GM10266 (cell line): ENCODE data around the gene ST14.
"Not testable (repeated sequence)": the region's sequence is repeated elsewhere in the genome, so short reads cannot be mapped to it uniquely, and the experiment has no call there.

Source experiments
- DNase-seq: peaks from one replicate; pipeline ENCODE4 v3.0.0; 2012; ENCODE audit errors: extremely low spot score
- TF ChIP-seq, protein P1 (sequence below): IDR thresholded peaks from 2 replicates; pipeline ENCODE4 v1.5.1; 2012; ENCODE audit warnings: mild to moderate bottlenecking, low read depth; ENCODE audit not compliant: control insufficient read depth, insufficient read depth; ENCODE audit errors: missing control alignments

The ST14 gene

DNA sequence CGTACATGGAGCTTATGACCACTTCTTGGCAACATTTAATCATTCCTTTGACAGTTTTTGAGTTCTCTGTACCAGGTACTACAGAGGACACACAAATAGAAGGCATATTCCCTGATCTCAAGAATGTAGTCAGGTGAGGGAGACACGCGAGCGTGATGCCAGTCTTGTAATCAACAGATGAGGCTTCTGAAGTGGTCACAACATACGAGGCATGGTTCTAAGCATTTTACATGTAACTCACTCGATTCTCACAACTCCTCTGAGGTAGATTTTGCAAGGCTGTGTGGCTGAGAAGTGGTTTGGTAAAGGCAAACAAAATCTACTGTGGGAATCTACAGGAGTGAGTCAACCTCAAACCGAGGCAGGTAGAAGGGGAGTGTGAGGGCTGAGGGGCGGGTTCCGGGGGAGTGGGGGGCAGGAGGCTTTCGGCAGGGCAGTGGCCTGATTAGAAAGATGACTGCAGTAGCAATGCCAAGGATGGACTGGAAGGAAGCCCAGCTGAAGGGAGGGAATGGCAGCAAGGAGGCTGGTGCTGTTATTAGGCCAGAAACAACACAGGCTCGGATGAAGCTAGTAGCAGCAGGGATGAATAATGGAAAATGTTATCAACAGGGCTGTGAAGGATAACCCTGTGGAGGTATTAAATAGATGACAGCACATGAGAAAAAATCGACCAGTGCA is 63.8 kb downstream of the ST14 start:
- DNase-seq = no peak
- TF ChIP-seq, protein P1, sequence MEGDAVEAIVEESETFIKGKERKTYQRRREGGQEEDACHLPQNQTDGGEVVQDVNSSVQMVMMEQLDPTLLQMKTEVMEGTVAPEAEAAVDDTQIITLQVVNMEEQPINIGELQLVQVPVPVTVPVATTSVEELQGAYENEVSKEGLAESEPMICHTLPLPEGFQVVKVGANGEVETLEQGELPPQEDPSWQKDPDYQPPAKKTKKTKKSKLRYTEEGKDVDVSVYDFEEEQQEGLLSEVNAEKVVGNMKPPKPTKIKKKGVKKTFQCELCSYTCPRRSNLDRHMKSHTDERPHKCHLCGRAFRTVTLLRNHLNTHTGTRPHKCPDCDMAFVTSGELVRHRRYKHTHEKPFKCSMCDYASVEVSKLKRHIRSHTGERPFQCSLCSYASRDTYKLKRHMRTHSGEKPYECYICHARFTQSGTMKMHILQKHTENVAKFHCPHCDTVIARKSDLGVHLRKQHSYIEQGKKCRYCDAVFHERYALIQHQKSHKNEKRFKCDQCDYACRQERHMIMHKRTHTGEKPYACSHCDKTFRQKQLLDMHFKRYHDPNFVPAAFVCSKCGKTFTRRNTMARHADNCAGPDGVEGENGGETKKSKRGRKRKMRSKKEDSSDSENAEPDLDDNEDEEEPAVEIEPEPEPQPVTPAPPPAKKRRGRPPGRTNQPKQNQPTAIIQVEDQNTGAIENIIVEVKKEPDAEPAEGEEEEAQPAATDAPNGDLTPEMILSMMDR = no peak

DNA sequence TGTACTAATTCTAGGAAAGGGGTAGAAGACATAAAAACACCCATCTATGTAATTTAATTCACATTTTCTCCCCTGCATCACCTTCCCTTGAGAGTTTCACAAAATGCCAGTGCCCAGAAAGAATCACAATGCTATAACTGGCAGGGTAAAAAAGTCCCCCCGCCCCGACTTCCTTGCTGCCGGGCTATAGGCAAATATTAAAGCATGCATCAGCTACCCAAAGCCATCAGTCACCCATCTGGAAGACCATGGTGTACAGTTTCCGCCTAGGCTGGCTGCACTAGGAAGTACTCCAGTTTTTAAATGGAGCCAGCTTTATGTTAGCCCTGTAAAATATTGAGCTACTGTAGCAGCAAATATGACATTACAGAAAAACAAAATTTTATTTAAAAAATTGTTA is 67.8 kb downstream of the ST14 start:
- DNase-seq = no peak
- TF ChIP-seq, protein P1 = no peak

DNA sequence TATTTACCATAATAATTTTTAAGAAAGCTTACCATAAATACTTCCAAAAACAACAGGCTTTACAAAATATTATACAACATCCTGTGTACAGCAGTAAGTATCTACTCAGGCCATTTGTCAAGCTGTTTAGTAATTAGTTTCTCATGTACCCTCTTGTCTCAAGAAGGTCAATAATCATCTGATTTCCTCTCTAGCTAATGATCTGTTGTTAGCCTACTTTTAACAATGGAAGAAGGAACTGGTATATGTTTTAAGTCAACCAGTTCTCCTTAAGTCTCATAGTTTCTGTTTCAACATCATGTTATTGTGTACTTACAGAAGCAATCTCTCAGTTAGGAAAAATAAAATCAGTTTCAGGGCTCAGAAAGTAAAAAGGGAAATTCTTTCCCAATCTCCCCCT is 73.9 kb downstream of the ST14 start:
- not testable (repeated sequence) for DNase-seq

DNA sequence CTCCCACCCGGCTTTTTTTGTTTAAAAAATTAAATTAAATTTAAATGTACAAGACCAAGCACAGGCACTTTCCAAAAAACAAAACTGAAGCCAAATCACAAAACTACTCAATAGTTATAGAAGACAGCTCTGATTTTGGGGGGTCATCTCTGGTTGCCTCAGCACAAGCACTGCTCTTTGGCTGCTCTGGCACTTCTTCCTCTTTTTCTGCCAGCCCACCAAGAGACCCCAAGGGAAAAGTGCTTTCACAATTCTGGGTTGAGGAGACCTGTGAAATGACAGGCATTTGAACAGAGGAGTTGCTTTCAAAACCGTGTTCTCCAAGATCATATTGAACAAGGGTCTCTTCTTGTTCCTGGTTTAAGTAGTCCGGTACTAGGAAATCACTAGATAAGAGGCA is 74.3 kb downstream of the ST14 start:
- DNase-seq = not testable (repeated sequence)

DNA sequence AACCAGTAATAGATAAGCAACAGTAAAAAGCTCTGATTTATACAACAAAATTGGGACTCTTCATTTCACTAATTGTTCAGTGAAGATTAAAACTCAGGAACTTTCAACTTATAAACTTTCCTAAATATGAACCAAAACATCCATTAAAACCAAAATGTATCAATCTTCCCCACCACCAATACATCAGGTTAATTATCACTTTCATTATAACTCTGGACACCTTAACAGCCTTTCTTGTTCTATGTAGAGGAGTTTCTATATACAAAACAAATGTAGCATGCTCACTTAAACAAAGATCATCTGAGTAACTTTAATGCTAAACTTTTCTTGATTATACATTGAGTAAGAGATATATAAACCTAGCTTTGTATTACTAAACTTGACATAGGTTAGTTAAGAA is 74.7 kb downstream of the ST14 start:
- DNase-seq = no peak
- TF ChIP-seq, protein P1 = no peak

DNA sequence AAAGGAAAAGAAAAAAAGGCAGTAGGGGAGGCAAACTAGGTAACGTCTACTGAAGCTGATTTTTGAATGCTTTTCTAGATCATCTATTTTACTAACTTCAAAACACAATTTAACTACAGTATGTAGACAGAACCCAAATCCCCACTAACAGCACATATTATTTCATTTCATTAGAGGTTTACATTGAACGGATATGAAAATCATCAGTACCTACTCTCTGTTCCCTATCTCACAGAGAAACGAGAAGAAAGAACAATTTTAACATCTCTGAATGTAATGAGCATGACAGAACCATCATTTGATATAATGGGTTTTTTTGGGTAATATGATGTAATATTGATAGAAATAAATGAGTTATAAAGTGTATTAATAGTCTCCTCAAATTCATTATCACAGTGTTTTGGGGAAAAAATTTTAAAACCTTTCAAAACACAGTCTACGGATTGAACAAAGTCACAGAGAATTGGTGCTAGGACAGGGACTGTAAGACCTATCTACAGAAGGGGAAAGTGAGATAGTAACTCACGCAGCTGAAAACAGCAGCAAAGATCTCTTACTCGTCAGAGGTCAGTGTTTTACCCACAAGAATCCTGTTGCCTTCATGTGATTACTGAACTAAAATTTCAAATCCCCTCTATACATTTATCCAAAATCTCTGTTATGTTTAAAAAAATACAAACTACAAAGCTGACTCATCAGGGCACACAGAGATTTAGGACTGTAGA is 77.9 kb downstream of the ST14 start:
- TF ChIP-seq, protein P1 = no peak
- no peak for DNase-seq

DNA sequence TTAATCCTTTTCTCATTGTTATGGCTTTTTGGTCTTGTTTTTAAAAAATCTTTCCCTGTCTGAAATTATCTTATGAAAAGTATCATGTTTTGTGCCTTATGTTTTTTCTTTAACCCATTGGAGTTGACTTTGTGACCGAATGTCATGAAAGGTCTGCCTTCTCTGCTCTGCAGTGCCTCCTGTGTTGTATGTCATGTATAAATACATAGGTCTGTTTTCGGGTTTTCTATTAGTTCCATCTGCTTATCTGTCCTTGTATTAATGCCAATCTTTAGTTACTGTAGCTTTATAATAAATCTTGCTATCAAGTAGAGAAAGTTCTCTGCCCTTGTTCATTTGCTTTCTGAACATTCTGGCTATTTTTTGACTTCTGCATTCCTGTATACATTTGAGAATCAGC is 82.1 kb downstream of the ST14 start:
- no peak for DNase-seq
- TF ChIP-seq, protein P1 = no peak

DNA sequence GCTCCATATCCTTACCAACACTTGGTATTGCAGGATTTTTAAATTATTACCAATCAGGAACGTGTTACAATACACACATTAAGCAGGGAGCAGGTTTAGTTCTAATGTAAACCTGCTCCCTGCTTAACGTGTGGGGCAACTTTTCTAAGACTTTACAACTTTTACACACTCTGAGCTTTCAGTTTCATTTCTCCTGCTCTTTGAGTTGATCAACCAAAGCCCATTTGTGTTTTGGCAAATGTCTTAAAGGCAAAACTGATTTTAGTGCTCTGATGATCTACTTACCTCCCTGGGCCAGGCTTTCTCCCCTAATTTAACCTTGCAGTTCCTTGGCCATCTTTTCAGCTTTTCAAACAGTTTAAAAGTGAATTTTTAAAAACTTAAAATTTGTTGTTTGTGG is 84.2 kb downstream of the ST14 start:
- TF ChIP-seq, protein P1 = no peak
- peak; percentile 23 for DNase-seq
